ENCODE results near the gene FAM200B. TPM values are rescaled to one million over a fixed set of nuclear protein-coding genes. Genes with fewer than 3 reads are reported as not detected.

The FAM200B gene
- total RNA-seq, 6 experiments from 2014 or later = 26.0 to 36.2 (median 34.3) TPM

GRCh38 chr4:15683143-15683495 lies 1.5 kb downstream of the FAM200B start:
- Mint-ChIP-seq H3K4me3 (peak overlapping the region; percentile 98), H3K36me3 (ENCODE audit: low read depth) (peaks cover 62% of the 10 kb centered on the region), H3K27ac (peak overlapping the region; percentile 98)

GRCh38 chr4:15684498-15684897 lies 2.9 kb downstream of the FAM200B start:
- no peak overlapping the region for H3K4me3 Mint-ChIP-seq
- TF ChIP-seq, protein P1, sequence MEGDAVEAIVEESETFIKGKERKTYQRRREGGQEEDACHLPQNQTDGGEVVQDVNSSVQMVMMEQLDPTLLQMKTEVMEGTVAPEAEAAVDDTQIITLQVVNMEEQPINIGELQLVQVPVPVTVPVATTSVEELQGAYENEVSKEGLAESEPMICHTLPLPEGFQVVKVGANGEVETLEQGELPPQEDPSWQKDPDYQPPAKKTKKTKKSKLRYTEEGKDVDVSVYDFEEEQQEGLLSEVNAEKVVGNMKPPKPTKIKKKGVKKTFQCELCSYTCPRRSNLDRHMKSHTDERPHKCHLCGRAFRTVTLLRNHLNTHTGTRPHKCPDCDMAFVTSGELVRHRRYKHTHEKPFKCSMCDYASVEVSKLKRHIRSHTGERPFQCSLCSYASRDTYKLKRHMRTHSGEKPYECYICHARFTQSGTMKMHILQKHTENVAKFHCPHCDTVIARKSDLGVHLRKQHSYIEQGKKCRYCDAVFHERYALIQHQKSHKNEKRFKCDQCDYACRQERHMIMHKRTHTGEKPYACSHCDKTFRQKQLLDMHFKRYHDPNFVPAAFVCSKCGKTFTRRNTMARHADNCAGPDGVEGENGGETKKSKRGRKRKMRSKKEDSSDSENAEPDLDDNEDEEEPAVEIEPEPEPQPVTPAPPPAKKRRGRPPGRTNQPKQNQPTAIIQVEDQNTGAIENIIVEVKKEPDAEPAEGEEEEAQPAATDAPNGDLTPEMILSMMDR (IDR thresholded peaks at IDR 0.05) = no peak

More at GRCh38 chr4:15683143-15683495, 1.5 kb downstream of the FAM200B start:
- TF ChIP-seq, protein P1 (IDR thresholded peaks at IDR 0.05) = no peak
- DNase-seq = no peak
- peaks cover 68% of the 10 kb centered on the region for H3K4me1 Mint-ChIP-seq (ENCODE audit: low read depth)
- peaks cover 4% of the 10 kb centered on the region; the same call in 1 of the 2 replicates for H3K9me3 Mint-ChIP-seq
- no peaks in the 10 kb centered on the region for H3K27me3 Mint-ChIP-seq (ENCODE audit: insufficient read depth)

GRCh38 chr4:15688051-15688450 lies 6.4 kb downstream of the FAM200B start:
- TF ChIP-seq, protein P1 (IDR thresholded peaks at IDR 0.05) = no peak
- Mint-ChIP-seq H3K27ac (no peak overlapping the region), H3K4me3 (no peak overlapping the region), H3K4me1 (ENCODE audit: low read depth) (peaks cover 88% of the 10 kb centered on the region), H3K36me3 (ENCODE audit: low read depth) (peaks cover 49% of the 10 kb centered on the region), H3K27me3 (ENCODE audit: insufficient read depth) (no peaks in the 10 kb centered on the region), H3K9me3 (no peaks in the 10 kb centered on the region)
- no peak for DNase-seq

More at GRCh38 chr4:15684498-15684897, 2.9 kb downstream of the FAM200B start:
- Mint-ChIP-seq H3K36me3 (ENCODE audit: low read depth) (peaks cover 68% of the 10 kb centered on the region), H3K9me3 (peaks cover 4% of the 10 kb centered on the region; the same call in 1 of the 2 replicates), H3K27ac (no peak overlapping the region), H3K4me1 (ENCODE audit: low read depth) (peaks cover 69% of the 10 kb centered on the region), H3K27me3 (ENCODE audit: insufficient read depth) (no peaks in the 10 kb centered on the region)
- no peak for DNase-seq

GRCh38 chr4:15689540-15689939 lies 7.9 kb downstream of the FAM200B start:
- peak overlapping the region; percentile 79 for H3K27ac Mint-ChIP-seq
- peaks cover 45% of the 10 kb centered on the region for H3K36me3 Mint-ChIP-seq (ENCODE audit: low read depth)
- DNase-seq = no peak
- H3K9me3 Mint-ChIP-seq = no peaks in the 10 kb centered on the region
- no peaks in the 10 kb centered on the region for H3K27me3 Mint-ChIP-seq (ENCODE audit: insufficient read depth)
- H3K4me1 Mint-ChIP-seq (ENCODE audit: low read depth) = peaks cover 83% of the 10 kb centered on the region
- H3K4me3 Mint-ChIP-seq = no peak overlapping the region
- TF ChIP-seq, protein P1 (IDR thresholded peaks at IDR 0.05) = no peak

DNA sequence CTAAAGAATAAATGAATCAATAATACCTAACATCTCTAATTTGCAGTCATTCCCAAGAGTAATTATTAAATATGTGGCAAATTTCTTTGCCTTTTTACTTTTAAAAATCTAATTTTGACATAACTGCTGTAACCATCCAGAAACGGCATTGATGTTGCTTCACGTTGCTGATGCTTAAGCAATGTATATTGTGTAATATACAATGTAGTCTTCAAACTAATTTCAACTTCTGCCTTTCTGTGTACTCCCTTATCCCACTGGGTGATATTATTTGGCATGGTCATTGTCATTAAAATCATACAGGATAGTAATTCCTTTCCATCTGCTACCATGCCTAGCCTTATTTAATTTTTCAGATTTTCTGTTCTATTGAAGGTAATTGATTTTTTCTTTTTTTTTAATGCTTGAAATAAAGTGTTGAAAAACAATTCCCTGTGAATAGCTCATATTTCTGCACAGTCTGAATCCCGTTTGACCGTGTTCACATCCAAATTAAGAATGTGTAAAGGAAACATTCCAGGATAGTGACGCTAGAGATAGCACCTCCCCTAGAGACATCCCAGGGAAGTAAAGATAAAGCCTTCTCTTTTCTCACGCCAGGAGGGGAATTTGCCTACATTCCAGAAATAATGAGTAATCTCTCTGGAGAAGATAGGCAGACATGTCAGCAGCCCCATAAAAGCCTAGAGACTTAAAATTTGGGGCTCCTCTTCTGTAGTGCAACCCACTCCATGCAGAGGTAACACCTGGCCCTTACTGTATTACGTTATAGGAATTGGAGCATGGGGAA lies 8.6 kb downstream of the FAM200B start:
- H3K27ac Mint-ChIP-seq = peak overlapping the region; percentile 79
- peak overlapping the region; percentile 71 for H3K4me3 Mint-ChIP-seq
- H3K36me3 Mint-ChIP-seq (ENCODE audit: low read depth) = peaks cover 40% of the 10 kb centered on the region

More for the DNA sequence above, 8.6 kb downstream of the FAM200B start:
- TF ChIP-seq, protein P1 (IDR thresholded peaks at IDR 0.05) = no peak; the same call in 1 of the 2 replicates
- no peaks in the 10 kb centered on the region for H3K9me3 Mint-ChIP-seq
- peak; percentile 91 for DNase-seq
- no peaks in the 10 kb centered on the region for H3K27me3 Mint-ChIP-seq (ENCODE audit: insufficient read depth)
- H3K4me1 Mint-ChIP-seq (ENCODE audit: low read depth) = peaks cover 84% of the 10 kb centered on the region
